DOHH2 (cell line): ENCODE results near the gene TSKU.
"Not testable (repeated sequence)": the region's sequence is repeated elsewhere in the genome, so short reads cannot be mapped to it uniquely, and the experiment has no call there.

Experiments
- CTCF ChIP-seq: fragments of 200-600 bp; sonication (generic); IDR thresholded peaks from one replicate; pipeline ENCODE4 v1.5.1; 2014; ENCODE audit warnings: antibody characterized with exemption, mild to moderate bottlenecking, low read depth, low read length; ENCODE audit not compliant: poor library complexity, severe bottlenecking
- EZH2phosphoT487 ChIP-seq: fragments of 200-600 bp; sonication (generic); IDR thresholded peaks from 2 replicates; pipeline ENCODE4 v1.6.1; 2017; ENCODE audit warnings: borderline replicate concordance, mild to moderate bottlenecking, antibody characterized with exemption, low read length, moderate library complexity, mixed read lengths

GRCh38 chr11:76826508-76826907, 43.4 kb downstream of the TSKU start:
- not testable (repeated sequence) for TF ChIP-seq CTCF, EZH2phosphoT487
